SK-N-SH (cell line): ENCODE results near the gene PTPRC. TPM values are rescaled to one million over a fixed set of nuclear protein-coding genes. Genes with fewer than 3 reads are reported as not detected.

Source experiments
- CTCF ChIA-PET: fragments of 300-600, 350-600 bp; formaldehyde crosslinking; extraction: SDS; loops from one replicate; lab custom pipeline; 2021; lab: Yijun Ruan, JAX
- POLR2A ChIA-PET: fragments of 350-600 bp; sonication (Branson Sonifier 250); formaldehyde crosslinking; extraction: SDS; loops from one replicate; lab custom pipeline; 2020; ENCODE audit warnings: antibody characterized with exemption, inconsistent platforms; lab: Yijun Ruan, JAX
- DNase-seq: peaks from one replicate; pipeline ENCODE4 v3.0.0; 2012
- H2AFZ ChIP-seq: fragments of 200-600 bp; sonication (generic); 2 replicates; pipeline ENCODE4 v1.8.1; 2016; ENCODE audit warnings: antibody characterized with exemption, mild to moderate bottlenecking, low read depth
- H3F3A ChIP-seq: fragments of 200-600 bp; sonication (generic); replicated peaks from 2 replicates; pipeline ENCODE3; 2016; ENCODE audit warnings: antibody characterized with exemption, mild to moderate bottlenecking; ENCODE audit not compliant: insufficient read depth
- H3K27ac ChIP-seq, 2 experiments: fragments of 200-500 bp in 1 of 2; fragments of 200-600 bp in 1 of 2; sonication (Bioruptor generic) in 1 of 2; sonication (generic), shearing (Covaris generic) in 1 of 2; 2 replicates each; pipeline versions ENCODE4 v1.5.1 to v1.6.1; 2014 to 2016; ENCODE audit warnings: low read depth in 2 of 2, inconsistent platforms in 1 of 2, low read length in 1 of 2, mild to moderate bottlenecking in 1 of 2, mixed read lengths in 1 of 2
- H3K27me3 ChIP-seq: fragments of 200-600 bp; sonication (generic), shearing (Covaris generic); 2 replicates; pipeline ENCODE4 v1.6.1; 2016; ENCODE audit warnings: mixed run types; ENCODE audit not compliant: insufficient read depth
- H3K36me3 ChIP-seq, 2 experiments: fragments of 200-500 bp in 1 of 2; fragments of 200-600 bp in 1 of 2; sonication (Bioruptor generic) in 1 of 2; sonication (generic) in 1 of 2; replicated peaks in 1 of 2; 2 replicates each; pipeline versions ENCODE3 to v1.5.1; 2014 to 2016; ENCODE audit warnings: low read length in 1 of 2, mild to moderate bottlenecking in 1 of 2; ENCODE audit not compliant: insufficient read depth in 2 of 2, control insufficient read depth in 1 of 2
- H3K4me1 ChIP-seq, 2 experiments: fragments of 200-500 bp in 1 of 2; fragments of 200-600 bp in 1 of 2; sonication (Bioruptor generic) in 1 of 2; sonication (generic), shearing (Covaris generic) in 1 of 2; 2 replicates each; pipeline versions ENCODE4 v1.5.1 to v1.6.1; 2014 to 2016; ENCODE audit warnings: low read depth in 1 of 2, low read length in 1 of 2, mixed run types in 1 of 2; ENCODE audit not compliant: insufficient read depth in 2 of 2, control insufficient read depth in 1 of 2
- H3K4me2 ChIP-seq: fragments of 200-600 bp; sonication (generic), shearing (Covaris generic); 2 replicates; pipeline ENCODE4 v1.6.1; 2017; ENCODE audit warnings: mixed run types
- H3K4me3 ChIP-seq, 2 experiments: fragments of 200-500 bp in 1 of 2; fragments of 200-600 bp in 1 of 2; sonication (Bioruptor generic) in 1 of 2; sonication (generic), shearing (Covaris generic) in 1 of 2; 2 replicates each; pipeline versions ENCODE4 v1.5.1 to v1.8.1; 2014 to 2016; ENCODE audit warnings: low read depth in 2 of 2, inconsistent platforms in 1 of 2, low read length in 1 of 2, mild to moderate bottlenecking in 1 of 2, mixed read lengths in 1 of 2, moderate library complexity in 1 of 2
- H3K79me2 ChIP-seq: fragments of 200-600 bp; sonication (generic); 2 replicates; pipeline ENCODE4 v1.8.1; 2017; ENCODE audit warnings: mild to moderate bottlenecking; ENCODE audit not compliant: insufficient read depth
- H3K9ac ChIP-seq: fragments of 200-600 bp; sonication (generic); 2 replicates; pipeline ENCODE4 v1.6.1; 2017; ENCODE audit warnings: mixed run types
- H3K9me2 ChIP-seq: fragments of 200-600 bp; sonication (generic); 2 replicates; pipeline ENCODE4 v1.6.1; 2017; ENCODE audit warnings: mixed run types
- H3K9me3 ChIP-seq: fragments of 200-600 bp; sonication (generic); 2 replicates; pipeline ENCODE4 v1.6.1; 2017; ENCODE audit warnings: mixed run types, mild to moderate bottlenecking, moderate library complexity
- H4K20me1 ChIP-seq: fragments of 200-600 bp; sonication (generic); 2 replicates; pipeline ENCODE4 v1.6.1; 2017; ENCODE audit warnings: mild to moderate bottlenecking, mixed run types; ENCODE audit not compliant: insufficient read depth
- CHD2 ChIP-seq: fragments of 150-350 bp; IDR thresholded peaks from 2 replicates; pipeline ENCODE4 v1.6.1; 2018; ENCODE audit warnings: low read length; ENCODE audit not compliant: partially characterized antibody
- EZH2phosphoT487 ChIP-seq: fragments of 200-600 bp; sonication (generic); IDR thresholded peaks from 2 replicates; pipeline ENCODE4 v1.6.1; 2017; ENCODE audit warnings: low read depth, mixed run types, mild to moderate bottlenecking, antibody characterized with exemption, moderate library complexity, borderline replicate concordance
- FOSL2 ChIP-seq: IDR thresholded peaks from 2 replicates; pipeline ENCODE4 v1.4.0; 2012; ENCODE audit warnings: low read depth, mild to moderate bottlenecking, moderate library complexity, borderline replicate concordance
- GABPA ChIP-seq: IDR thresholded peaks from 2 replicates; pipeline ENCODE4 v1.4.0; 2012; ENCODE audit warnings: low read depth, mild to moderate bottlenecking
- GATA2 ChIP-seq: sonication (generic); formaldehyde crosslinking; IDR thresholded peaks from 2 replicates; pipeline ENCODE4 v1.5.0; 2020; ENCODE audit warnings: mild to moderate bottlenecking, missing genetic modification reagents
- JUND ChIP-seq: IDR thresholded peaks from 2 replicates; pipeline ENCODE4 v1.4.0; 2012
- MXI1 ChIP-seq: IDR thresholded peaks from 2 replicates; pipeline ENCODE4 v1.6.1; 2012; ENCODE audit warnings: mild to moderate bottlenecking, low read depth, low read length, improper control_type of control experiment
- NFIC ChIP-seq: IDR thresholded peaks from 2 replicates; pipeline ENCODE4 v1.4.0; 2012; ENCODE audit warnings: borderline replicate concordance
- POLR2AphosphoS5 ChIP-seq: IDR thresholded peaks from 2 replicates; pipeline ENCODE4 v1.6.1; 2012; ENCODE audit warnings: low read depth, low read length
- RAD21 ChIP-seq: IDR thresholded peaks from 2 replicates; pipeline ENCODE4 v1.6.1; 2012; ENCODE audit warnings: mild to moderate bottlenecking, low read length
- REST ChIP-seq: IDR thresholded peaks from 2 replicates; pipeline ENCODE4 v1.6.1; 2012; ENCODE audit warnings: mild to moderate bottlenecking, low read depth, low read length, moderate library complexity
- RFX5 ChIP-seq: IDR thresholded peaks from 2 replicates; pipeline ENCODE4 v1.6.1; 2012; ENCODE audit warnings: mild to moderate bottlenecking, improper control_type of control experiment, low read length
- RXRA ChIP-seq: IDR thresholded peaks from 2 replicates; pipeline ENCODE4 v1.4.0; 2012; ENCODE audit warnings: low read depth, mild to moderate bottlenecking, borderline replicate concordance
- SMC3 ChIP-seq: IDR thresholded peaks from 2 replicates; pipeline ENCODE4 v1.6.1; 2012; ENCODE audit warnings: low read depth, low read length, improper control_type of control experiment
- USF2 ChIP-seq: fragments of 150-350 bp; IDR thresholded peaks from 2 replicates; pipeline ENCODE4 v1.6.1; 2017; ENCODE audit warnings: antibody characterized with exemption, low read length, low read depth, borderline replicate concordance
- YY1 ChIP-seq: IDR thresholded peaks from 2 replicates; pipeline ENCODE4 v1.4.0; 2012; ENCODE audit warnings: low read depth, mild to moderate bottlenecking
- WGBS: methylation state at CpG from one replicate; pipeline ENCODE4 v1.1.6; 2017; ENCODE audit warnings: low lambda C conversion rate; 5-methylcytosine and 5-hydroxymethylcytosine counted together
- polyA plus RNA-seq, 3 experiments: library from polyadenylated mRNA; depleted of rRNA; stranded (reverse); fragments of >200 nt; gene quantifications; 2 replicates each; pipeline ENCODE4 v1.2.3, GENCODE V29; 2012

The PTPRC gene
- polyA plus RNA-seq, 1 of the 3 experiments (the other 2 are of a cell fraction) = 0.03 TPM

GRCh38 chr1:198601936-198602889, 36.6 kb upstream of the PTPRC start:
- ChIA-PET CTCF (no interaction called here), POLR2A (no interaction called here)
- Histone ChIP-seq H3K4me3 (no peak overlapping the region), H3K79me2 (no peaks in the 10 kb centered on the region), H3K4me2 (no peak overlapping the region), H3K27me3 (no peaks in the 10 kb centered on the region), H4K20me1 (no peaks in the 10 kb centered on the region), H3K9ac (no peak overlapping the region), H3F3A (no peaks in the 10 kb centered on the region), H3K9me3 (no peaks in the 10 kb centered on the region), H3K4me1 (peaks cover 0 to 10% of the 10 kb centered on the region in 2 experiments; a peak in 2 of 4 replicates), H2AFZ (no peak overlapping the region), H3K36me3 (no peaks in the 10 kb centered on the region), H3K27ac (no peak overlapping the region), H3K9me2 (no peaks in the 10 kb centered on the region)
- no peak for TF ChIP-seq POLR2AphosphoS5
- TF ChIP-seq SMC3 = no peak
- TF ChIP-seq RFX5 = no peak
- no peak for TF ChIP-seq GABPA
- TF ChIP-seq USF2 = no peak
- no peak for TF ChIP-seq GATA2
- no peak for TF ChIP-seq RAD21
- no peak for TF ChIP-seq NFIC
- TF ChIP-seq FOSL2 = no peak
- no peak for TF ChIP-seq EZH2phosphoT487
- TF ChIP-seq REST = no peak
- no peak for TF ChIP-seq JUND
- TF ChIP-seq RXRA = no peak
- no peak for TF ChIP-seq CHD2
- TF ChIP-seq MXI1 = no peak
- no peak for TF ChIP-seq YY1
- DNase-seq = no peak
- 82% methylated on average over 2 of the region's 2 CpGs for WGBS
